NCI-H82 (cell line): Measurements from ENCODE around the gene INPP5J.
"Not testable (repeated sequence)": the region's sequence is repeated elsewhere in the genome, so short reads cannot be mapped to it uniquely, and the experiment has no call there.

Source experiments
- DNase-seq: peaks from one replicate; lab custom pipeline; 2025; lab: John Stamatoyannopoulos, UW

INPP5J gene

DNA sequence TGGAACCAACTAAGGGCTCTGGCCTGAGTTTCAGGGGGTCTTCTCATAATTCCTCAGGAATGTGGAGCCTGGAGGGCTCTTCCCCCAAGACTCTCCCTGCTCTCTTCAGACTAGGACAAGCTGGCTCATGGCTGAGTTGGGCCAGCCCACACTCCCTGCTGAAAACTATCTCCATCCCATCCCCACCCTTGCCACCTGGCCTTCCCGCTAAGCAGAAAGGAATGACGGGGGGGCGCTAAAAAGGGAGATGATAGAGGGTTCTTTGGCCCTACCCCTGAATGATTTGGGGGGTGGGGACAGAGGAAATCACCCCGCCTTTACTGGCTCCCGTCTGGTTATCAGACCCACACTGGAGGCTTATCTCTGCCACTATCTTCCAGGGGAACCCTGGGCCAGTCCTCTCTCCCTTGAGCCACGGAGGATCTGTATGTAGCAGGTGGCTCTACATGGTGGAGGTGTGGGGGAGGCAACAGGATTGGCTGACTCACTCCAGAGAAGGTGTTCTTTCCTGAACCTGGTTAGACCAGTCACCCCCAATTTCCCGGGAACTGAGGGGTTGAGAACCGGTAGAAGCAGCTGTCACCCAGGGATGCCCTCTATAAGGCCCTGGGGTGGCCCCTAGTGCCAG, 35.9 kb upstream of the INPP5J start:
- no peak for DNase-seq

DNA sequence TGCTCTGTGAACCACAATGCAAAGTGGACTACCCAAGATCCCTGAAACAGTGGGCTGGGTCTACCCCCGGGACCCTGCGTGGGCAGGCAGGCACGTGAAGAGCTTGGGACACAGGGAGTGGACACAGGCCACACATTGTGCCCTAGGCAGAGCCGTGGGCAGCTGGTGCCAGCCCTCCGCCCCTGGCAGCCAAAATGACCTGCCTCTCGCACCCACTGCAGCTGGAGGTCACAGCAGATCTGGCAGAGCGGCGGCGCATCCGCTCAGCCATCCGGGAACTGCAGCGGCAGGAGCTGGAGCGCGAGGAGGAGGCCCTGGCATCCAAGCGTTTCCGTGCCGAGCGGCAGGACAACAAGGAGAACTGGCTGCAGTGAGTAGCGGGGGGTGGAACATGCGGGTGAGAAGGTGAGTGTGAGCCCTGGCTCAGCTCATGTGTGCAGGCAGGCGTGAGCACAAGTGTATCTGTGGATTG, 35.0 kb upstream of the INPP5J start:
- DNase-seq: no peak

DNA sequence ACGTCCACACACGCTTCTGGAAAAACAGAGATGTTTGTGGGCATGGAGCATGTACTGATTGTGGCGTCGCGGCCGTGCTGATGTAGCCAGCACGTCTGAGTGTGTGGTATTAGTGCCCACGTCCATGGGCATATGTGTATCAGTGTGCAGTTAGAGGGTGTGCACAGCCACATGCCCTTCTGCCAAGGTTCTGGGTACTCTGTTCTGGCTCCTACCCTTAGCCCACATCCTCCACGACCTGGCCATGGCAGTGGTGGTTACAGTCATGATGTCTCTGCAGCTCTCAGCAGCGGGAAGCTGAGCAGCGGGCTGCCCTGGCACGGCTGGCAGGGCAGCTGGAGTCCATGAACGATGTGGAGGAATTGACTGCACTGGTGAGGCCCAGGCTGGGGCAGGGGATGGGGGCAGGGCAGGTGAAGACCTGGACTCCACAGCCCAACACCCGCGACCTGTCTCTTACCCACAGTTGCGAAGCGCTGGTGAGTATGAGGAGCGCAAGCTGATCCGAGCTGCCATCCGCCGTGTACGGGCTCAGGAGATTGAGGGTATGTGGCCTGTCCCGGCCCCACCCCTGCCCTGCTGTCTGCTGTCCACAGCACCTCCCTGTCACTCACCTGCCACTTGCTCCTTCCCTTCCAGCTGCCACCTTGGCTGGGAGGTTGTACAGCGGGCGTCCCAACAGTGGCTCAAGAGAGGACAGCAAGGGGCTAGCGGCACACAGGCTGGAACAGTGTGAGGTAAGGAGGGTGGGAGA, 34.4 kb upstream of the INPP5J start:
- DNase-seq: no peak

DNA sequence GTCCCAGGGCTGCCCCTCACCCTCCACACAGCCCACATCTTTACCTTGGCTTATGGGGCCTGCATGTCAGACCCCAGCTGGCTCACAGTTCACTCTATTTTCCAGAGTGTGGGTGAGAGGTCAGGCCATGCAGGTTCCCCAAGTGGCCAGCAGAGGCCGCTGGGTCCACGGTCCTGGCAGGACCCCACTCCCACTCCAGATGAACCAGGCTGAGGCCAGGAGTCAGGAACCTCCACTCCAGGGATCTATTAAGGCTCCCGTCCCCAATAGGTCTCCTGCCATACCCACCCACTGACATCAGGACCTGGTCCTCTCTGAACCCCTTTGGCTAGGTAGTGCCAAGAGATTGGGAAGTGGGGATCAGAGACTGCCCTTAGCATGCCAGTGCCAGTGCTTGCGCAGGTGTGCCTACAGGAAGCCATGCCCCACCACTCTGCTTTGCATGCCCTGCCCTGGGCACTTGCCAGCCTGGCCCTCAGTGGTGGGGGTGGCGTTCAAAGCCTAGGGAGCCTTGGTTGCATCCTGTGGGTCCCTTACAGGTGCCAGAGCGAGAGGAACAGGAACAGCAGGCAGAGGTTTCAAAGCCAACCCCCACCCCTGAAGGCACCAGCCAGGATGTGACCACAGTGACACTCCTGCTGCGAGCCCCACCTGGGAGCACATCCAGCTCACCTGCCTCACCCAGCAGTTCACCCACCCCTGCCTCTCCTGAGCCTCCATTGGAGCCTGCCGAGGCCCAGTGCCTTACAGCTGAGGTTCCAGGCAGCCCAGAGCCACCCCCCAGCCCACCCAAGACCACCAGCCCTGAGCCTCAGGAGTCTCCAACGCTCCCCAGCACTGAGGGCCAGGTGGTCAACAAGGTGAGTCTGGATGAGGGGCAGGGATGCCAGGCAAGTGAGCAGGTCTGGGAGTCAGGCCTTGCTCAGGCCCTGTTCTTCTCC, 33.3 kb upstream of the INPP5J start:
- DNase-seq: peak; percentile 72

DNA sequence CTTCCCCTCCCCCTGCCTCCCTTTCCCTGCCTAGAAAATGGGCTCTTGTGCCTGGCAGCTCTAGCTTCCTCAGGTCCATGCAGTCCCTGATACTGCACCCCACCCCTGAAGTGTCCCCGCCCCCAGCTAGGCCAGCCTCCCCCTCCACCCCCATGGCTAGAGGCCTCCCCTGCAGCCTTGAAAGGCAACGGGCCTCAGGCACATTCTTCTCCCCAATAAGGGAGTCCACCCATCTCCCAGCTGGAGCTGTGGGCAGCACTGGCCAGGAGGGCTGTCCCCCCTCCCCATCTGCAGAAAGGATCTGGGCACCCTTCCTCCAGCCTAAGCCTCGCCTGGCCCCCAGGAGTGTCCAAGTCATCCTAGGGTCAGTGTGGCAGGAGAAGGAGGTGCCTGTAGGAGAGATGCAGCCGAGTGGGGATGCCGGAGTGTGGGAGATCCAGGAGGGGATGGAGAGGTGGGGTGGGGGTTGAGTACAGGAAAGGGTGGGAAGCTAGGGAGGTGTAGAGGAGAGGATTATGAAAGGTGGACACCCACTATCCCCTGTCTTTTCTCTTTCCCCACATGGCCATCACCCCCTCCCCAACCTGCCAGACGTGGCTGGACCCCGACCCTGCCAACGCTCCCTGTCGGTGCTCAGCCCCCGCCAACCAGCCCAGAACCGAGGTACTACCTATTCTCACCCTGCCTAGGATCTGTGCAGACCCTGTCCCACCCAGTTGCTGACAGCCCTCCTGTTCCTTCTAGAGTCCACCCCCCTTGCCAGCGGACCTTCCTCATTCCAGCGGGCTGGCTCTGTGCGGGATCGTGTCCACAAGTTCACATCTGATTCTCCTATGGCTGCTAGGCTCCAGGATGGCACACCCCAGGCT, 32.3 kb upstream of the INPP5J start:
- DNase-seq: no peak

DNA sequence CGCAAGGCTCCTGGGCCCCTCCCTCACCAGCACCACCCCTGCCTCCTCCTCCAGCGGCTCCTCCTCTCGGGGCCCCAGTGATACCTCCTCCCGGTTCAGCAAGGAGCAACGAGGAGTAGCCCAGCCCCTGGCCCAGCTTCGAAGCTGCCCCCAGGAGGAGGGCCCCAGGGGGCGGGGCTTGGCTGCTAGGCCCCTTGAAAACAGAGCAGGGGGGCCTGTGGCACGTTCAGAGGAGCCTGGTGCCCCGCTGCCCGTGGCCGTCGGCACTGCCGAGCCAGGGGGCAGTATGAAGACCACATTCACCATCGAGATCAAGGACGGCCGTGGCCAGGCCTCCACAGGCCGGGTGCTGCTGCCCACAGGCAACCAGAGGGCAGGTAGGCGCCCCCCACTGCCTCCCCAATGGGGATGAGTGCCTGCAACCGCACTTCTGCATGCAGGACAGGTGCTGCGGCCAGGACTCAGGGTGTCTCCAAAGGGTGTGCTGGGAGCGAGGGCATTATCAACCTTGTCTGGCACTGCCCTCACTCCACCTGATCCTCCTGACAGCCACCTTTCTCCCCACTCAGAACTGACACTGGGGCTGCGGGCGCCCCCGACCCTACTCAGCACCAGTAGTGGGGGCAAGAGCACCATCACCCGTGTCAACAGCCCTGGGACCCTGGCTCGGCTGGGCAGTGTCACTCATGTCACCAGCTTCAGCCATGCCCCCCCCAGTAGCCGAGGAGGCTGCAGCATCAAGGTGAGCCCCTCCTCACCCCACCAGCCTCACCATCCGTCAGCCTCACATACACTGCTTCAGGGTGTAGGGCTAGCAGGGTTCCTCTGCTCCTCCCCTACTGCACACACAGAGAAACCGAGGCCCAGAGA, 31.4 kb upstream of the INPP5J start:
- DNase-seq: no peak

DNA sequence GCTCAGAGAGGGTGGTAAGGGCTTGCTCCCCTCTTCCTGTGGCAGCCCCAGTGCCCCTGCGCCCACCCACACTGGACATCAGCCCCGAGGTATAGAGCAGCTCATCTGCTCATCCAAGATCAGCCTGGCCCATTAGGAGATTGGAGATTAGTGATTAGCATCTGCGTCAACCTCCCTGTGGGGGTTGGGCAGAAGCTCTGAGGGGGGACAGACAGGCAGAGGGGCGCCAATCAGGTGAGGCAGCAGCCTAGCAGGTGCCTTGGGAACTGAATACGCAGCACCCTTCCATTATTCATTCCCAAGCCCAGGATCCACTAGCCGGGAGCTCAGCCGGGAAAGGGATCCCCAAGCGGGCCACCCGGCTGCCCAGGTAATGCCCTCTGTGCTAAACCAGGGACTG, 30.6 kb upstream of the INPP5J start:
- peak; percentile 80 for DNase-seq

DNA sequence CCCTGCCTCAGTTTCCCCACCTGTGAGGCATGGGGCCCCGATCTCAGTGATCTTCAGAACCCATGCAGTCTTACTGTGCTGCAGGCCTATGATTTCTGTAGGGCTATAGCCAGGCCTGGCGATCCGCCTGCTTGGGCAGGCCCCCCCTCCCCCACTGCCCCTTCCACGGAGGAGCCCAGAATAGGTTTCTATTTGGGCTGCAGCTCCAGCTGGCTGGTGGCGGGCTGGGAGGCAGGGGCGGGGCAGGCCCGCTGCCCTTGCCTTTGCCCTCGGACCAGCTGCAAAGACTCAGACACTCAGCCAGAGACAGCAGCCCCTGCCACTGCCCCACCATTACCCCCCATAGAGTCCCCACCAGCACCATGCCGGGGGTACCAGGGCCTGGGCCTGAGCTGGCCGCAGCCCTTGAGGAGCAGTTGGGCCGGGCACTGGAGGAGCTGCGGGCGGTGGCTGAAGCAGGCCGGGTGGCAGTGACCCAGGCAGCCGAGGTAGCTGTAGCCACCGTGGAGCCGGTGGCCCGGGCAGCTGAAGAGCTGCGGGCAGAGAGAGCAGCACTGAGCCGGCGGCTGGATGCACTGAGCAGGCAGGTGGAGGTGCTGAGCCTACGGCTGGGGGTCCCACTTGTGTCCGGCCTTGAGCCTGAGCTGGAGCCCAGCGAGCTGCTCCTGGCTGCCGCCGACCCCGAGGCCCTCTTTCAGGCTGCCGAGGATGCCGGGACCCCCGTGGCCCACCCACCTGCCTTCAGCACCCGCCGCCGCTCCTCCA, 29.5 kb upstream of the INPP5J start:
- DNase-seq: peak; percentile 22

DNA sequence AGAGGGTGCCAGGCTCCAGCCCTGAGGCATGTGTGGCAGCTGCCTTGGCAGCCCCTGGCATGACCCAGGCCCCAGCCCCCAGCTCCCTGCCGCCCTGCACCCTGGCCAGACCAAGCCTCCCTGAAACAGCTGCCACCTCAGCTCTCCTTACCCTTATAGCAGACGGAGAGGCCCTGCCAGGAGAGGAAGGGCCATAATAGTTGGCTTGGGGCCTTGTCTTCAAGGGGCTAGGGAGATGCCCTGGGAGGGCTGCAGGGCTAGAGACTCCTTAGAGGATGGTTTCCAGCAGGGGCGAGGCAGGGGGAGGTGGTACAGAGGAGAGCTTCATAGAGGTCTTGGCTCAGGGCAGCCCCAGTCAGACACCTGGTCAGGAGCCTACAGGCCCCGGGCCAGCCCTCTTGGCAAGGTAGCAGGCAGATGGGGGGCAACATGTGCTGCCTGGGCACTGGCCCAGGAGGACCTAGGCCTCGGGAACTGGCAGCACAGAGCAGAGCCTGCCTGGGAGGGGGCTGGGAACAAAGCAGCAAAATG, 28.7 kb upstream of the INPP5J start:
- DNase-seq: no peak

DNA sequence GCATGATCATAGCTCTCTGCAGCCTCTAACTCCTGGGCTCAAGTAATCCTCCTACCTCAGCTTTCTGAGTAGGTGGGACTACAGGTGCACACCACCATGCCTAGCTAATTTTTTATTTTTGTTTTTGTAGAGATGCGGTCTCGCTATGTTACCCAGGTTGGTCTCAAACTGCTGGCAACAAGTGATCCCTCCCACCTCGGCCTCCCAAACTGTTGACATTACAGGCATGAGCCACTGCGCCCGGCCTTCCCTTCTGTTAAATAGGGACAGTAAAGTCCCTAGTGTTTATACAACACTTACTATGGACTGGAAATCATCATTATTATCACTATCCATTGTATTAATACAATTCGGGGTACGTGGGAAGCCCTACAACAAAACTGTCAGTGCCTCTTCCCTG, 28.0 kb upstream of the INPP5J start:
- DNase-seq: no peak

DNA sequence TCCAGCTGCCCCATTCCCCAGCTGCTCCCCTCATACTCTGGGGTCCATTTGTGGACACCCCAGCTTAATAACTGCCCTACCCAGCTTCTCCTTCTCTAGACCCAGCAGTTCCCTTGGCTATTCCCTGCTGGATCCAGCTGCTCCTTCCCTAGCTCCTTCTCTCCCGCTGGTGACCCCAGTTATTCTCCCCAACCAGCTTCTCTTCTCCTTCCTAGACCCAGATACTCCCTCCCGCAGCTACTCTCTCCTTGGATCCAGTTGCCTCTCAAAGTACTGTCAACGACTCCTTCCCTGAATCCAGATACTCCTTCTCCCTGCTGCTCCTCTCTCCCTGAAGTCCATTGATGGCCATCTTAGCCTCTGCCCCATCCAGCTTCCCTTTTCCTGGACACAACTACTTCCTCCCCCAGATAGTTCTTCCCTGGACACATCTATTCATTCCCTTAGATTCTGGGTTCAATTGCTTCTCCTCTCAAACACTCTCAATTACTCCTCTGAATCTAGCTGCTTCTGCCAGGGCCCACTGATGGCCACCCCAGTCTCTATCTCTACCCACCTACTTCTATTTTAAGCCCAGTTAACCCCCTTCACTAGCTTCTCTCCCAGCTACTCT, 27.0 kb upstream of the INPP5J start:
- no peak for DNase-seq

DNA sequence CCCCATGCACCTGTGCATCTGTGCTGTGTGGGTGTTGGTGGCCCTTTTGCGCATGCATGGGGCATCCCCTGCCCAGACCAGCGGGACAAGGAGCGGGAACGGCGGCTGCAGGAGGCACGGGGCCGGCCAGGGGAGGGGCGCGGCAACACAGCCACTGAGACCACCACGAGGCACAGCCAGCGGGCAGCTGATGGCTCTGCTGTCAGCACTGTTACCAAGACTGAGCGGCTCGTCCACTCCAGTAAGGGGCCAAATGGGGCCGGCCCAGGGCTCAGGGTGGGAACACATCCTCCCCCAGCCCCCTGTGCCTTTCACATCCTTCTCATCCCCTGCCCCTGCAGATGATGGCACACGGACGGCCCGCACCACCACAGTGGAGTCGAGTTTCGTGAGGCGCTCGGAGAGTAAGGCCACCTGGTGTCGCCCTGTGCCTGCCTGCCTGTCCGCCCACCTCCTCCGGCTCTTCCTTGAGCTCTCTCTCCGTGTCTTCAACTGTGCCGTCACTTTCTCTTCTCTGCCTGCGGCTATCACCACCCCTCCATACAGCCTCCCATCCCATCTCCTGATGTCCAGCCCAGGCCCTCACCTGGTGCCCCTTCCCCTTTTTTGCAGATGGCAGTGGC, 26.0 kb upstream of the INPP5J start:
- no peak for DNase-seq

DNA sequence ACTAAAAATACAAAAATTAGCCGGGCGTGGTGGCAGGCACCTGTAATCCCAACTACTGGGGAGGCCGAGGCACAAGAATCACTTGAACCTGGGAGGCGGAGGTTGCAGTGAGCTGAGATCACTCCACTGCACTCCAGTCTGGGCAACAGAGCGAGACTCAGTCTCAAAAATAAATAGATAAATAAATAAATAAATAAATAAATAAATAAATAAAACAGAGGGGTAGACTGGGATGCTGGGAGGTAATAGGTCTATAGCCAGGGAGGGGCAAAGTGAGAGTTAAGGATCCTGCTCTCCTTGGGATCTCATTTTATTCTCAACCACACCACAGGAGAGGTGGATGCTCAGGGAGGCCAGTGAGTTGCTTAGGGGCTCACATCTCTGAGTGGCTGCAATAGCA, 25.2 kb upstream of the INPP5J start:
- not testable (repeated sequence) for DNase-seq

DNA sequence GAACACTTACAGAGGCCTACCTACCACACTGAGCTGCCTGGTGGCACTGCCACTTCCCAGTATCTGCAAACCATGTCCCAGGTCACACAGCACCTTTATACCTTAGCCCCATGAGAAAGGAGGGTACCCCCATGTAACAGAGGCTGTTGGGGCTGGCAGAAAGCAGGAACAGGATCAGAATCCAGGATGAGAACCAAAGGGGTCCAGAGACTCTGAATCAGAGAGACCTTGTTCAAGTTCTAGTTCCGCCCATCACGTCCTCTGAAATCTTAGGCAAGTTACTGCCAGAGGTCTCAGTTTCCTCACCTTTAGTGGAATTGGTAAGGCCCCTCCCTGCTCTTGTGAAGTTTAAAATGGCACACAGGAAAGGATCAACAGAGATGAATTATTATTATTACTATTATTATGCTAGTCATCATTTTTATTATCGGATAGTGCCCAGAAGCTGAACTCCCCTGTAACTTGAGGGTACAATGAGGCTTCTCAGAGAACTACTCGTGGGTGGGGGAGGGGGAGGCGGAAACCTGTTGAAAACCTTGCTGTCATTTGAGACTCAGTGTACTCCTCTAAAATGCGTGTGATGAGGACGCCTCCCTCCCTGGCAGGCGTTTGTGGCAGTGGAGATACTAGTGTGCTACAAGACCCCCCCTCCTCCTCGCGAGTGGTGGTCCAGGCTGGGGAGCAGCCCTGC, 24.7 kb upstream of the INPP5J start:
- DNase-seq: no peak

DNA sequence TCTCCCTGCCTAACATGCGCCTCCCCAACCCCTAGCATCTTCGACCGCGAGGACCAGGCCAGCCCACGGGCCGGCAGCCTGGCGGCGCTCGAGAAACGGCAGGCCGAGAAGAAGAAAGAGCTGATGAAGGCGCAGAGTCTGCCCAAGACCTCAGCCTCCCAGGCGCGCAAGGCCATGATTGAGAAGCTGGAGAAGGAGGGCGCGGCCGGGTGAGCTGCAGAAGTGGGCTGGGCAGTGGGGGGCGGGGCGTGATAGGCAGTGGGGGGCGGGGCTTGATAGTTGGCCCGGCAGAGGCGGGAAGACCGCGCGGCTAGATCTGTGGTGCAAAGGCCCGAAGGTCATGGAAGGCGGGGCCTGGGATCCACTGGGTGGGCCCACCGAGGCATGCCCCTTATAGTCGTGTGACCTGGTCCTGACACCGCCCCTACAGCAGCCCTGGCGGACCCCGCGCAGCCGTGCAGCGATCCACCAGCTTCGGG, 24.1 kb upstream of the INPP5J start:
- DNase-seq: no peak

DNA sequence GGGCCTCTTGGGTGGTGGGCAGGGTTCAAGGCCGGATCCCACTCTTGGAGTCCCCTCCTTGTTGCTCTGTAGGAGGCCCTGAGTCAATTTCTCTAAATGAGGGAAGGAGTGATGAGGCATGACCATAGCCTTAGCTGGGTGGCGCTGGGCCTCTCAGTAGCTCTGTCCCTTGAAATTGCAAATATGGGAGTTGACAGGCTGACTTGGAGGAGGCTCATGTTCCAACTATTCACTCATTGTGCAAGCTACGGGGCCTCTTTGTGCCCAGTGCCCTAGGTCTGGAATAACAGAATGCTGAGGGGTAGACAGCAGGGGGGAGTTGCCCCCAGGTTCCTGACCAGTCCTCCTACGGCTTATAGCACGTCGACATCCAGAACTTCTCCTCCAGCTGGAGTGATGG, 23.4 kb upstream of the INPP5J start:
- DNase-seq: no peak

DNA sequence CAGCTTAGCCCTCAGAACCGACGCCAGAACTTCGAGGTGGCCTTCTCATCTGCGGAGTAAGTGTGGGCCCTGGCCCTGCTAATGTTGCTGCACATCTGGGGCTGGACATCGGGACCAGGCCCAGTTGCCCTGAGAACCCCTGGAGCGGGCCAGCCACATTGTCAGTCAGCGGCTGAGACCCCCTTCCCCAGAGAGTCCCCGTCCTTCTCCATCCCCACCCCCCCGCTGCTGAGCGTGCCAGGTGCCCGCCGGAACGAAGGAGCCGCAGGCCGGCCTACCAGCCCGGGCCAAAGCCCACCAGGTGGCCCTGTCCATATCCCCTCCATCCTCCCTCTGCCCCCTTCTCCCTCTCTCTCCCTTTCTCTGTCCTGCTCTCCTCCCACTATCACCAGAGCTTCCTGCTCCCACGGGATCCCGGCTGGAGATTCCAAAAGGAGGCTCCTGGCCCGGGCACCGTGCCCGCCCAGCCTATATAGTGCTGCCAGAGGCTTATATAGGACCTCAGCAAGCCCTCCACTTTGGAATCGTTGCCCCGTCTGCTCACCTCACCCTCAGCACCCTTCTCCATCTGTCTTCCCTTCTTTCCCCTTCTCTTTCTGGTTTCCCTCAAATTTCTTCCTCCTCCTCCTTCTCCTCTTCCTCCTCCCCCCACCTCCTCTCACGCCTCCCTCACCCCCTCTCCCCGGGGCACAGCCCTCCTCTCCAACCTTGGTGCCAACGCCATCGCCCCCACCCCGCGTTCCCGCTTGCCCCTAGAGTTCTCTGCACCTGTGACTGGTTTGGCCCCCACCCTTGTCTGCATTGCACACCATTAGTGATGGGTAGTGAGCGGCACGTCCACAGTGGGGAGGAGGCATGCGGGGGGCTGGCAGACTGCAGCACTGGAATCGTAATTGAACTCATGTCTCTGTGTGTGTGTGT, 22.7 kb upstream of the INPP5J start:
- DNase-seq: no peak
